Stomach (tissue), 4 donors: ENCODE results near the gene RMDN3.

Experiments
- EP300 ChIP-seq: sonication (generic); formaldehyde crosslinking; IDR thresholded peaks from one replicate; pipeline ENCODE4 v1.6.1; 2017; ENCODE audit warnings: antibody characterized with exemption
- POLR2A ChIP-seq, 4 donors: fragments of 450-650 bp; IDR thresholded peaks; one replicate each; pipeline ENCODE4 v1.6.1; 2016; ENCODE audit warnings: antibody characterized with exemption in 4 of 4, control low read depth in 2 of 4, mild to moderate bottlenecking in 1 of 4, moderate library complexity in 1 of 4
- TF ChIP-seq, protein P1 (sequence below), 7 experiments: fragments of 450-650 bp in 4 of 7; fragments of 200-600 bp in 3 of 7; sonication (generic) in 3 of 7; IDR thresholded peaks; one replicate each; pipeline ENCODE4 v1.5.1; 2016 to 2019; ENCODE audit warnings: antibody characterized with exemption in 7 of 7, control low read depth in 2 of 7, mild to moderate bottlenecking in 1 of 7

- TF ChIP-seq, protein P1, sequence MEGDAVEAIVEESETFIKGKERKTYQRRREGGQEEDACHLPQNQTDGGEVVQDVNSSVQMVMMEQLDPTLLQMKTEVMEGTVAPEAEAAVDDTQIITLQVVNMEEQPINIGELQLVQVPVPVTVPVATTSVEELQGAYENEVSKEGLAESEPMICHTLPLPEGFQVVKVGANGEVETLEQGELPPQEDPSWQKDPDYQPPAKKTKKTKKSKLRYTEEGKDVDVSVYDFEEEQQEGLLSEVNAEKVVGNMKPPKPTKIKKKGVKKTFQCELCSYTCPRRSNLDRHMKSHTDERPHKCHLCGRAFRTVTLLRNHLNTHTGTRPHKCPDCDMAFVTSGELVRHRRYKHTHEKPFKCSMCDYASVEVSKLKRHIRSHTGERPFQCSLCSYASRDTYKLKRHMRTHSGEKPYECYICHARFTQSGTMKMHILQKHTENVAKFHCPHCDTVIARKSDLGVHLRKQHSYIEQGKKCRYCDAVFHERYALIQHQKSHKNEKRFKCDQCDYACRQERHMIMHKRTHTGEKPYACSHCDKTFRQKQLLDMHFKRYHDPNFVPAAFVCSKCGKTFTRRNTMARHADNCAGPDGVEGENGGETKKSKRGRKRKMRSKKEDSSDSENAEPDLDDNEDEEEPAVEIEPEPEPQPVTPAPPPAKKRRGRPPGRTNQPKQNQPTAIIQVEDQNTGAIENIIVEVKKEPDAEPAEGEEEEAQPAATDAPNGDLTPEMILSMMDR (IDR thresholded peaks at IDR 0.05): no peak
- TF ChIP-seq EP300: no peak
- TF ChIP-seq POLR2A (IDR thresholded peaks at IDR 0.05): no peak
These were observed 8.1 kb upstream of the RMDN3 start for GRCh38 chr15:40762919-40763800.
